ENCODE measurements around the gene HINFP.

- TF ChIP-seq POLR2A (IDR thresholded peaks at IDR 0.05) (no peak), CTCF (IDR thresholded peaks at IDR 0.05) (no peak)
Observed at GRCh38 chr11:119180729-119181676, 59.6 kb downstream of the HINFP start.

Measured in right lobe of liver (tissue), 4 donors.